H1 (cell line): ENCODE data around the gene SPG7. TPM values are rescaled to one million over a fixed set of nuclear protein-coding genes. Genes with fewer than 3 reads are reported as not detected.

Experiments
- CTCF ChIA-PET: fragments of 300-600 bp; sonication (Branson Sonifier 250); formaldehyde crosslinking; loops from one replicate; lab custom pipeline; 2021; ENCODE audit not compliant: partially characterized antibody; lab: Charles Lee
- POLR2A ChIA-PET: fragments of 300-600 bp; sonication (Branson Sonifier 250); formaldehyde crosslinking; loops from one replicate; lab custom pipeline; 2021; ENCODE audit warnings: inconsistent platforms; ENCODE audit not compliant: partially characterized antibody; lab: Charles Lee
- DNase-seq, 2 experiments: peaks; one replicate each; pipeline versions ENCODE4 v3.0.0 to v3.0.0-alpha.2; 2010 to 2022; ENCODE audit warnings: low spot score in 2 of 2, low read depth in 1 of 2, mixed read lengths in 1 of 2
- FAIRE-seq: peaks from 2 replicates; lab custom pipeline; 2011; peaks lifted over from hg19 to GRCh38; lab: Jason Lieb, UNC
- H2AFZ ChIP-seq: 2 replicates; pipeline ENCODE4 v1.8.1; 2012; ENCODE audit warnings: low read length, inconsistent platforms
- H2AK5ac ChIP-seq: 2 replicates; pipeline ENCODE4 v1.6.1; 2013; ENCODE audit warnings: low read depth, low read length
- H2BK120ac ChIP-seq: replicated peaks from 2 replicates; pipeline ENCODE3; 2013; ENCODE audit warnings: low read depth, low read length, inconsistent platforms
- H2BK12ac ChIP-seq: 2 replicates; pipeline ENCODE4 v1.6.1; 2013; ENCODE audit warnings: low read depth, low read length
- H2BK15ac ChIP-seq: 2 replicates; pipeline ENCODE4 v1.6.1; 2013; ENCODE audit warnings: low read length
- H2BK20ac ChIP-seq: 2 replicates; pipeline ENCODE4 v1.6.1; 2013; ENCODE audit warnings: low read length
- H2BK5ac ChIP-seq: 2 replicates; pipeline ENCODE4 v1.6.1; 2013; ENCODE audit warnings: low read depth, low read length
- H3K14ac ChIP-seq: 2 replicates; pipeline ENCODE4 v1.6.1; 2013; ENCODE audit warnings: inconsistent platforms; ENCODE audit not compliant: insufficient read length
- H3K18ac ChIP-seq: 2 replicates; pipeline ENCODE4 v1.6.1; 2013; ENCODE audit warnings: low read length; ENCODE audit errors: extremely low read depth
- H3K23ac ChIP-seq: 2 replicates; pipeline ENCODE4 v1.6.1; 2013; ENCODE audit warnings: inconsistent platforms; ENCODE audit not compliant: insufficient read length
- H3K23me2 ChIP-seq: 2 replicates; pipeline ENCODE4 v1.6.1; 2013; ENCODE audit warnings: low read depth, low read length
- H3K27ac ChIP-seq: 2 replicates; pipeline ENCODE4 v1.6.1; 2011; ENCODE audit warnings: low read depth, low read length, inconsistent platforms
- H3K27me3 ChIP-seq, 4 experiments: replicated peaks in 1 of 4; 1 replicate in 1 of 4; 2 replicates in 3 of 4; pipeline versions ENCODE4 v1.6.1 to v1.8.1; 2011 to 2013; ENCODE audit warnings: low read length in 3 of 4, mild to moderate bottlenecking in 3 of 4, inconsistent platforms in 2 of 4, mixed read lengths in 2 of 4, moderate library complexity in 1 of 4; ENCODE audit not compliant: control insufficient read depth in 3 of 4, insufficient read depth in 3 of 4; ENCODE audit errors: extremely low read depth in 1 of 4
- H3K36me3 ChIP-seq, 4 experiments: 2 replicates each; pipeline versions ENCODE4 v1.6.1 to v1.8.1; 2011 to 2013; ENCODE audit warnings: mild to moderate bottlenecking in 4 of 4, low read length in 3 of 4, moderate library complexity in 2 of 4, control low read depth in 1 of 4, inconsistent platforms in 1 of 4; ENCODE audit not compliant: insufficient read depth in 4 of 4, control insufficient read depth in 2 of 4
- H3K4ac ChIP-seq: replicated peaks from 2 replicates; pipeline ENCODE3; 2013; ENCODE audit warnings: low read length, low read depth, mixed read lengths, inconsistent platforms; ENCODE audit not compliant: insufficient read length
- H3K4me1 ChIP-seq, 4 experiments: replicated peaks in 1 of 4; 1 replicate in 1 of 4; 2 replicates in 3 of 4; pipeline versions ENCODE4 v1.6.1 to v1.8.1; 2011 to 2013; ENCODE audit warnings: low read length in 3 of 4, inconsistent platforms in 2 of 4, mixed read lengths in 1 of 4; ENCODE audit not compliant: insufficient read depth in 4 of 4, control insufficient read depth in 3 of 4
- H3K4me2 ChIP-seq, 2 experiments: 2 replicates each; pipeline versions ENCODE4 v1.6.1 to v1.8.1; 2011 to 2013; ENCODE audit warnings: low read depth in 2 of 2, low read length in 2 of 2, control low read depth in 1 of 2, inconsistent platforms in 1 of 2, mild to moderate bottlenecking in 1 of 2; ENCODE audit not compliant: insufficient read depth in 1 of 2
- H3K4me3 ChIP-seq, 4 experiments: fragments of 200-600, 300-600 bp in 1 of 4; sonication (generic), shearing (Covaris generic), sonication (Bioruptor Twin) in 1 of 4; 2 replicates each; pipeline versions ENCODE4 v1.5.1 to v1.8.1; 2011 to 2016; ENCODE audit warnings: low read length in 4 of 4, low read depth in 3 of 4, control low read depth in 2 of 4, inconsistent platforms in 2 of 4, mild to moderate bottlenecking in 2 of 4, mixed read lengths in 1 of 4, moderate library complexity in 1 of 4; ENCODE audit not compliant: insufficient read depth in 2 of 4; ENCODE audit errors: extremely low read depth in 1 of 4
- H3K56ac ChIP-seq: replicated peaks from 2 replicates; pipeline ENCODE3; 2013; ENCODE audit warnings: low read depth, mild to moderate bottlenecking, mixed read lengths, low read length, inconsistent platforms; ENCODE audit not compliant: insufficient read length
- H3K79me1 ChIP-seq: 2 replicates; pipeline ENCODE4 v1.6.1; 2013; ENCODE audit warnings: low read depth, low read length, control low read depth
- H3K79me2 ChIP-seq, 2 experiments: 2 replicates each; pipeline versions ENCODE4 v1.6.1 to v1.8.1; 2012 to 2013; ENCODE audit warnings: low read length in 2 of 2, mild to moderate bottlenecking in 2 of 2, inconsistent platforms in 1 of 2; ENCODE audit not compliant: insufficient read depth in 2 of 2, control insufficient read depth in 1 of 2
- H3K9ac ChIP-seq, 4 experiments: replicated peaks in 1 of 4; 1 replicate in 1 of 4; 2 replicates in 3 of 4; pipeline versions ENCODE4 v1.6.1 to v1.8.1; 2011 to 2013; ENCODE audit warnings: low read depth in 3 of 4, low read length in 3 of 4, control low read depth in 2 of 4, mild to moderate bottlenecking in 2 of 4, moderate library complexity in 2 of 4, inconsistent platforms in 1 of 4; ENCODE audit errors: extremely low read depth in 1 of 4
- H3K9me3 ChIP-seq, 2 experiments: 2 replicates each; pipeline versions ENCODE4 v1.6.1 to v1.8.1; 2012 to 2013; ENCODE audit warnings: mild to moderate bottlenecking in 2 of 2, moderate library complexity in 2 of 2, control low read depth in 1 of 2, inconsistent platforms in 1 of 2, low read depth in 1 of 2, low read length in 1 of 2, mixed read lengths in 1 of 2; ENCODE audit not compliant: insufficient read depth in 2 of 2
- H4K20me1 ChIP-seq, 2 experiments: replicated peaks in 1 of 2; 2 replicates each; pipeline versions ENCODE3 to v1.8.1; 2011 to 2013; ENCODE audit warnings: inconsistent platforms in 2 of 2, low read length in 2 of 2, mild to moderate bottlenecking in 1 of 2; ENCODE audit not compliant: insufficient read depth in 2 of 2, control insufficient read depth in 1 of 2
- H4K5ac ChIP-seq: 2 replicates; pipeline ENCODE4 v1.6.1; 2013; ENCODE audit warnings: low read length, low read depth, mixed read lengths, inconsistent platforms; ENCODE audit not compliant: insufficient read length
- H4K8ac ChIP-seq: 2 replicates; pipeline ENCODE4 v1.8.0; 2013; ENCODE audit warnings: mild to moderate bottlenecking, moderate library complexity, low read length, inconsistent platforms; ENCODE audit not compliant: insufficient read depth; ENCODE audit errors: extremely low read depth
- H4K91ac ChIP-seq: replicated peaks from 2 replicates; pipeline ENCODE3; 2013; ENCODE audit warnings: low read length, mixed read lengths, inconsistent platforms; ENCODE audit not compliant: insufficient read length
- CHD2 ChIP-seq: IDR thresholded peaks from 2 replicates; pipeline ENCODE4 v1.6.1; 2012; ENCODE audit warnings: low read length, improper control_type of control experiment
- E2F6 ChIP-seq: IDR thresholded peaks from 2 replicates; pipeline ENCODE4 v1.6.1; 2012; ENCODE audit warnings: inconsistent platforms
- FOSL1 ChIP-seq: IDR thresholded peaks from 2 replicates; pipeline ENCODE4 v1.6.1; 2011; ENCODE audit warnings: mild to moderate bottlenecking, low read depth, low read length, moderate library complexity; ENCODE audit not compliant: insufficient read depth
- HDAC6 ChIP-seq: IDR thresholded peaks from one replicate; pipeline ENCODE4 v1.7.1; 2012; ENCODE audit warnings: low read depth, mild to moderate bottlenecking, inconsistent platforms, low read length, moderate library complexity
- JUND ChIP-seq: IDR thresholded peaks from 2 replicates; pipeline ENCODE4 v1.6.1; 2011; ENCODE audit warnings: mild to moderate bottlenecking, improper control_type of control experiment, low read length
- PHF8 ChIP-seq: fragments of 200-600 bp; sonication (generic); conservative IDR thresholded peaks from 2 replicates; pipeline ENCODE4 v1.7.1; 2012; ENCODE audit warnings: low read depth, mild to moderate bottlenecking, inconsistent platforms, low read length, moderate library complexity
- RAD21 ChIP-seq, 2 experiments: IDR thresholded peaks in 1 of 2; conservative IDR thresholded peaks in 1 of 2; 2 replicates each; pipeline ENCODE4 v1.6.1; 2011; ENCODE audit warnings: low read depth in 2 of 2, low read length in 2 of 2, improper control_type of control experiment in 1 of 2, inconsistent platforms in 1 of 2, mild to moderate bottlenecking in 1 of 2, moderate library complexity in 1 of 2
- RFX5 ChIP-seq: IDR thresholded peaks from 2 replicates; pipeline ENCODE4 v1.6.1; 2011; ENCODE audit warnings: low read depth, low read length, improper control_type of control experiment, borderline replicate concordance
- RXRA ChIP-seq: IDR thresholded peaks from 2 replicates; pipeline ENCODE4 v1.6.1; 2011; ENCODE audit warnings: low read depth, mild to moderate bottlenecking, low read length, moderate library complexity; ENCODE audit not compliant: insufficient read depth
- SAP30 ChIP-seq: fragments of 300-600 bp; sonication (generic); IDR thresholded peaks from 2 replicates; pipeline ENCODE4 v1.7.1; 2012; ENCODE audit warnings: low read length, moderate library complexity, mild to moderate bottlenecking, inconsistent platforms; ENCODE audit not compliant: insufficient read depth, insufficient replicate concordance
- SP1 ChIP-seq: IDR thresholded peaks from 2 replicates; pipeline ENCODE4 v1.6.1; 2011; ENCODE audit warnings: low read depth, low read length
- whole genome bisulfite sequencing, 2 experiments: shearing (Covaris generic) in 1 of 2; methylation state at CpG; one replicate each; pipeline versions ENCODE4 v1.1.6 to v1.1.7; 2013 to 2015; ENCODE audit warnings: low lambda C conversion rate in 2 of 2, mixed read lengths in 2 of 2, inconsistent platforms in 1 of 2, low coverage in 1 of 2, missing lambda C conversion rate in 1 of 2; ENCODE audit not compliant: insufficient replicate concordance in 2 of 2, insufficient coverage in 1 of 2, insufficient read length in 1 of 2; ENCODE audit errors: extremely low coverage in 1 of 2, missing lambda C conversion rate in 1 of 2; 5-methylcytosine and 5-hydroxymethylcytosine counted together
- polyA plus RNA-seq, 7 experiments: library from polyadenylated mRNA; depleted of rRNA in 3 of 7; stranded (reverse) in 5 of 7; unstranded in 2 of 7; fragments of >200 nt in 5 of 7; fragments of 200-250 nt in 2 of 7; gene quantifications; 1 replicate in 5 of 7; 2 replicates in 1 of 7; 4 replicates in 1 of 7; pipeline versions ENCODE4 v1.2.1 to v1.2.3, GENCODE V29; 2011 to 2013; ENCODE audit warnings: missing spikeins in 2 of 7, mixed read lengths in 2 of 7
- total RNA-seq: library from RNA; stranded (reverse); fragmentation: NEBNext Ultra II Directional; extraction: Animal tissue kit (Norgen Biotek cat#: 25700); gene quantifications from 2 replicates; pipeline ENCODE4 v1.2.1, GENCODE V29; 2021

SPG7 gene
- total and polyA plus RNA-seq, 2 of the 8 experiments (the other 6 are each of a cell fraction or from before 2014, with no cell fraction given) = 72.1 to 113 TPM

GRCh38 chr16:89602952-89603590 lies 94.9 kb downstream of the SPG7 start:
- no peak for FAIRE-seq
- Histone ChIP-seq H4K5ac (no peak overlapping the region), H2AK5ac (no peak overlapping the region), H2BK120ac (no peak overlapping the region), H4K8ac (no peak overlapping the region), H2BK5ac (peak overlapping the region; percentile 3; the same call in 1 of the 2 replicates), H3K4me1 (peaks cover 0 to 11% (median 9%) of the 10 kb centered on the region in 4 experiments; a peak in 5 of 7 replicates), H2BK20ac (no peak overlapping the region; the same call in 1 of the 2 replicates), H3K23ac (no peak overlapping the region), H3K4me2 (peak overlapping the region in 1 of 2 experiments; percentile 62; a peak in 2 of 4 replicates), H3K79me1 (no peaks in the 10 kb centered on the region), H2AFZ (no peak overlapping the region; the same call in 1 of the 2 replicates), H3K9me3 (no peaks in the 10 kb centered on the region), H3K23me2 (peaks cover 2% of the 10 kb centered on the region), H3K79me2 (no peaks in the 10 kb centered on the region), H3K27me3 (no peaks in the 10 kb centered on the region; a peak in 1 of 7 replicates), H3K18ac (no peak overlapping the region), H2BK15ac (no peak overlapping the region), H3K27ac (no peak overlapping the region), H4K91ac (peak overlapping the region; percentile 65), H3K4me3 (no peak overlapping the region), H3K36me3 (no peaks in the 10 kb centered on the region), H3K4ac (no peak overlapping the region), H3K14ac (no peak overlapping the region), H3K9ac (no peak overlapping the region), H4K20me1 (peaks cover 0 to 6% of the 10 kb centered on the region in 2 experiments), H3K56ac (no peak overlapping the region), H2BK12ac (peak overlapping the region; percentile 78; the same call in 1 of the 2 replicates)
- 77% methylated on average over 5 of the region's 5 CpGs; no CpG with 5 or more reads in 1 of the 2 experiments for WGBS, 2 experiments
- CTCF ChIA-PET = interaction anchor here (0.9 to 4.8 kb wide), 8 partner anchors 8 to 65 kb away, joined by 3 to 56 read pairs (median 4); partner anchors contain the start of gene DPEP1
- POLR2A ChIA-PET = interaction anchor here (1.0 to 1.8 kb wide), 11 partner anchors 9 to 83 kb away, joined by 3 to 8 read pairs (median 3); partner anchors contain the start of genes CDK10 and CHMP1A
- DNase-seq = no peak
- TF ChIP-seq FOSL1 (no peak), E2F6 (no peak), RAD21 (IDR thresholded peaks at IDR 0.05 in 1 of 2, conservative IDR thresholded peaks at IDR 0.05 in 1 of 2; ENCODE audit: low read depth in 2 of 2, low read length in 2 of 2) (no peak), SAP30 (no peak), RFX5 (no peak), JUND (no peak), SP1 (no peak), HDAC6 (no peak), RXRA (no peak), PHF8 (no peak), CHD2 (no peak)
